Femur (tissue), 1 donor: ENCODE data around the gene CRYGB.

ENCODE experiments used
- DNase-seq: peaks from one replicate; pipeline ENCODE4 v3.0.0-alpha.2; 2017

Gene CRYGB, protein sequence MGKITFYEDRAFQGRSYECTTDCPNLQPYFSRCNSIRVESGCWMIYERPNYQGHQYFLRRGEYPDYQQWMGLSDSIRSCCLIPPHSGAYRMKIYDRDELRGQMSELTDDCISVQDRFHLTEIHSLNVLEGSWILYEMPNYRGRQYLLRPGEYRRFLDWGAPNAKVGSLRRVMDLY

DNA sequence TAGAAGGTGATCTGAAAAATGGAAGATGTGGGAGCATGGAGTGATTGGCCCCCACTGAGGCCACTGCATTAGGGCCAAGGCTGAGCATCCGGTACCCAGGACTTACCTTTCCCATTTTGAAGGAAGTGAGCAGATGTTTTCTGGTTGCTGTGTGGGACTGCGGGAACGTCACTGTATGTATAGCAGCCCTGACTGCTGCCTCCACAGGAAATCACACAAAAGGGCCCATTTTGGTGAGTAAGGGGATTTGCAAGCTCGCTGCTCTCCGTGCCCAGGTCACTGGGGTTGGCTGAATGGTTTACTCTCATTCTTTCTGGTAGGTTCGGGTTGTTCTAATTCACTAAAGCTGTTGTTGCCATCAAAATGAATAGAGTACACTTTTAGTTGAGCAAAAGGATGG is at the start of gene CRYGB:
CRYGB (minus strand) TSS at position 153 of the 400 bp plus-strand sequence; CDS start at position 115, 38 bp downstream.
- DNase-seq = no peak

DNA sequence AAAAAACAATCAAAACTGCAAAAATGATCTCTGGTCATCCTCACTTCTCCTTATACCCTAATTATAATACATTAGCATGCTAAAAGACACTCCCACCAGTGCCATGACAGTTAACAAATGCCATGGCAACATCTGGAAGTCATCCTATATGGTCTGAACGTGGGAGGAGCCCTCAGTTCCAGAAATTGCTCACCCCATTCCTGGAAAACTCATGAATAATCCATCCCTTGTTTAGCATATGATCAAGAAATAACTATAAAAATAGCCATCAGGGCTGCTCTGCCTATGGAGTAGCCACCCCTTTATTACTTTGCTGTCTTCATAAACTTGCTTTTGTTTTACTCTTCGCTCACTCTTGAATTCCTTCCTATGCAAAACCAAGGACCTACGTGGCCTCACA is 49.6 kb upstream of the CRYGB start:
- DNase-seq = no peak

GRCh38 chr2:208192611-208193236 is 46.8 kb upstream of the CRYGB start:
- DNase-seq = no peak

DNA sequence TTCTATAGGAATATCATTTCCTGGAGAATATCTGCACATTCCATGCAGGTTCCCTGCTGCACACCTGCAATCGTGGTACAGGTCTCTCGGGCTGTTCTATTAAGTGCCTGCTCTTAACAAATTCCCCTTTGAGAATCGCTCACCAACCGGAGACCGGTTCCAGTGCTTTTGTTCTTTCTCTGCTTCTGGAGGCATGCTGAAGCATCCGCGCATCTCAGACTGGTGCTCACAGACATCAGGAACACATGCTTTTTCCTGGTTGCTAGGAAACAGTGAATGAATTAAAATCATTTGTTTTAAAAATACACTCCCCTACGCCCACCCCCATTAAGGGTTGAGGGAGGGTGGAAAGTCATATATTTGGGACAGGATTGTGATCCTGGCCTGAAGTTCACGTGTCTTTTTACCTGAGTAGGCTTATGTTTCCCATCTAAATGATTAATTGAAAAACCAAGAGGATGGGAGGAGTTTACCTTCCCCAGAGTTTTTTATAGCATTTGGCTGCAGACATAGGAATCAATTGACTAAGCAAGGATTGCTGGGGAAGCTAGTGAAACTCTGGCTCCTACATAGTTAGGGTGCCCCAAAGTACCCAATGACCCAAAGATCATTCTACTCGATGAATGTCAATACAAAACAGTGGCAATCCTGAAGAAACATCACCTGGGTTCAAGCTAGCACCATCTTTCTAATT is 44.0 kb upstream of the CRYGB start, which contains the start of gene C2orf80:
C2orf80 (minus strand) TSS at position 221 of the 694 bp plus-strand sequence. CDS start 3,044 bp downstream, outside the sequence.
- no peak for DNase-seq

DNA sequence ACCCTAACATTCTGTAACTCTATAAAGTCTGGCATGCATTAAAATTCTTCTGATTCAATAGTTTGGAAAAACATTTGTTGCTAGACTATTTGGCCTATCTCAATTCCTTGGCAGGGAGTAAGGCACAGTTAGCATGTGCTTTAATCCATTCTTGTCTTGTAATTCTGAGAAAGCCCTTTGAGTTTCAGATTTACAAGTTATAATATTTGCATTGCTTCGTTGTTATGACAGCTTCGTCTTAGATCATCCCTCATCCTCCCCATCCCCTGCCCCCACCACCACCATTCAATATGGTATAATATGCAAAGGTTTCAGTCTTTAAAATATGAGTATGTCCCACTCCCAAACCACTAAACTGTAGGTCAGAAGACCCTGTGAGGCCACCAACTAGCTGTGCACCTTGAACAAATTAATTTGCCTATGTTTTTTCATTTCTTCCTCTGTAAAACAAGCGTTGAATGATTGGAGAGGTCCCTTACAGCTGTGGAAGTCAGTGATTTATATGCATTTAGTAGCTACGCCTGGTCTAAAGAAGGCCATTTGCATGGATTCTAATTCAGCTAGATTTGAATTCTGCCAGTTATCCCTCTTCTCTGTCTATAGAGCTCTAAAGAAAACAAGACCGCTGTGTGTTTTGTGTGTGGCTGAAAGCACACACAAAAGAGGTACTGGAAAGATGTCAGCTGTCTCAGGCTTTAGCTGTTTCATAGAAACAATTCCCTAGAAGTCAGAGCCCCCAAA is 43.3 kb upstream of the CRYGB start:
- no peak for DNase-seq

- no peak for DNase-seq
Observed at GRCh38 chr2:208186893-208187292, 40.9 kb upstream of the CRYGB start.

- DNase-seq = no peak
Observed at GRCh38 chr2:208186465-208186864, 40.5 kb upstream of the CRYGB start.

- DNase-seq = no peak
Observed at GRCh38 chr2:208183972-208184705, 38.2 kb upstream of the CRYGB start.

DNA sequence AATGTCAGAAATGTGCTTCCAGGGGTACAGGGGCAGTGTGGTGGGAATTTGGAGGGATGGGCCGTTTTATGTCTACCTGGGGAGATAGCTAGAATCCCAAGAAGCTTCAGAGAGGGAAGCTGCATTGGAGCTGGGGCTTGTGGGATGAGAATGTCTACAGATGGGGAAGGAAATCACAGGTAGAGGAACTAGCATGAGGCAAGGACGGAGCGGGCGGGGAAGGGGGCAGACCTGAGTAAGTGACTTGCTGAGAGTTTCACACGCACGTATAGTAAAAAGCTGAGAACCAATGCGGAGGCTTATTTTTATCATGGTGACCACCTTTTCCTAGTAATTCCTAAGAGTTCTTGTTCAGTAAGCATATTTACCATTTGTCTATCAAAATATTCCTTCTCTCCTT is 37.6 kb upstream of the CRYGB start:
- no peak for DNase-seq

GRCh38 chr2:208182835-208183234 is 36.9 kb upstream of the CRYGB start:
- no peak for DNase-seq

- DNase-seq = no peak
Observed at GRCh38 chr2:208179028-208179609, 33.2 kb upstream of the CRYGB start.

- no peak for DNase-seq
Observed at GRCh38 chr2:208175840-208176153, 29.8 kb upstream of the CRYGB start.

DNA sequence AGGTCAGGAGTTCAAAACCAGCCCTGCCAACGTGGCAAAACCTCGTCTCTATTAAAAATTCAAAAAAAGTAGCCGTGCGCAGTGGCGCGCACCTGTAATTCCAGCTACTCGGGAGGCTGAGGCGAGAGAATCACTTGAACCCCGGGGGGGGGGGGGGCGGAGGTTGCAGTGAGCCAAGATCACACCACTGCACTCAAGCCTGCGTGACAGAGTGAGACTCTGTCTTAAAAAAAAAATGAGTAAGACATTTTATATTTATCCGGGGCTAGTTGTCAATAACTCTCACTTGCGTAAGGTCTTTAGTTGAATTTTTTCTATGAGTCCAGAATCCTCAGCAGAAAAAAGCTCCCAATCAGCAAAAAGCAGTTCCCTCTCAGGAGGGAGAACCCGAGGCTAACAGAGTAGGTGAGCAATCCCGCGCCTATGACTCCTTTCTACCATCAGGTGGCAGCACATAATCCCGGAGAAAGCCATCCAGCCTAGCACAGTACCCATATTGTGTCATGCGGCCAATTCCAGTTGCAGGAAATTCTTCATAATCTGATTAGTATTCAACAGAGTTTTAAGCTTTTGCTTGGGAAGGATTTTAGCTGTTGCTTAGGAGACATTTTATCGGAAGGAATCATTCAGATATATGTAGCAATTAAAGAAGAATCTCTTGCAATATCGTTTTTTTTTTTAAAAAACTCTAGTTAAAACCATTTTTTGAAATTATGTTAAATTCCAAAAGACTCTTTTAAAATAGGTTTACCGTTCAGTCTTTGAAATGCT is 29.3 kb upstream of the CRYGB start:
- DNase-seq = peak; percentile 82

GRCh38 chr2:208174144-208174543 is 28.2 kb upstream of the CRYGB start:
- no peak for DNase-seq

DNA sequence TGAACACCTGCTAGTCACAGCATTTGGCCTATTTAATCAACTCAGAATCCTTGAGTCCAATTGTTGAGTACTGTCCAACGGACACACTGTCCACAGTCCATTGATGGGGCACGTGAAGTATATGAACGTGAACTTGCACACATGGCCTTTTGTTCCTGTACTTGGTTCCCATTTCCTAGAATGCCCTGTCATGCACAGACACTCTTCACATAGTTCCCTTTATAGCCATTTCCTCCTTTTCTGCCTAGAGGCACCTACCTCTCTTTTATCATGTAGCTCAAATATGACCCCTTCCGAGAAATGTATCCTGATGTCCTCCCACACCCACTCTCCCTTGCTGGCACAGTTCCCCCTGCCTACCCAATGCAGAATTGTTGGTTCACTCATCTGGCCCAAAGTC is 26.2 kb upstream of the CRYGB start:
- no peak for DNase-seq

DNA sequence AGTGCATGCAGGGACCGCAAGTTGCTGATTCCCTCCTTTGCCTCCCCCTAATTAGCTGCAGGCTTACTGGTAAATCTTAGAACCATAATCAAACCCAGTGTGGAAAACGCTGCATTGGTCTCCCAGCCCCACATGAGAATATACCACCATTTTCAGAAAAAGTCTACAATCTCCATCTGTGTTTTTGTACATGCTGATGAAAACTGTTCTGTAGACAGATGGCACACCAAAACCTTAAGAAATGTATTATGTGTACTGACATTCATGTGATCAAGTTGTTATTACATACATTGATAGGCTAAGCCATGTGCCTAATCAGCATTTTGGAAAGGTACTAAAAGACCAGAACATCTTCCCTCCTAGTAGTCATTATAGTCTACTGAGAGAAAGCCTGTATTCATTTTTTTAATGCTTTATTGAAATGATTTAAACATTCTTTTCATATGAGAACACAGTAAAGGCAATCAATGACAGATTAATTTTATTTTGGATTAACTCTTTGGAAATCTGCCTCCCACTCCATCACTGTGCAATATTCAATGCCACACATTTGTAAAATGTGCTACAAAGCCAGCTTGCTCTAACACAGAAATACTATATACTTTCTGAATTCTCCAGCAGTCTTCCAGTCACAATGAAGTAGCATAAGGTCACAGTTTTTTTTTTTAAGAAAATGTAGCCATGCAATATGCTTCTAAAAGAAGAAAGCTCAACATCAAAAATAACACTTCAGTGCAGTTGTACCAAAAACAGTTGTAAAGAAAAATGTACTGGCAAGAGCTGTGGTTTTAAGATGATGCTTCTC is 19.2 kb upstream of the CRYGB start:
- no peak for DNase-seq

DNA sequence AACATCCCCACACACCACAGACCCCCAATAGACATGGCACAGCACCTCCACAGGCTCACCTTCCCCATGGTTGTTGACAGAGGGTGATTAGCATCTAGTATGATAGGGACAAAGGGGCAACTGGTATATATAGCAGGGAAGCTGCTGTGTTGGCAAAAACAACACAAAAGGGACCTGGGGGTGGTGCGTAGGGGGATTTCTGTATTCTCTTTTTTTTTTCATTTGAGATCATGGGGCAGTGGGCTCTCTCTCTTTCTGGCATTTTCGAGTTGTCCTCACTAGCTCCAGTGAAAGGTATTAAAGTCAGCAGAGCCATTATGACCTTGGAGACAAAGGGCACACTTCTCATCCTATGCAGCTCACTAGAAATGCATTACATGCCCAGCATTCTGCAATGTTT is 17.5 kb upstream of the CRYGB start, which contains the start of gene CRYGA:
CRYGA (minus strand) TSS at position 101 of the 400 bp plus-strand sequence; CDS start at position 68, 33 bp downstream.
- no peak for DNase-seq

DNA sequence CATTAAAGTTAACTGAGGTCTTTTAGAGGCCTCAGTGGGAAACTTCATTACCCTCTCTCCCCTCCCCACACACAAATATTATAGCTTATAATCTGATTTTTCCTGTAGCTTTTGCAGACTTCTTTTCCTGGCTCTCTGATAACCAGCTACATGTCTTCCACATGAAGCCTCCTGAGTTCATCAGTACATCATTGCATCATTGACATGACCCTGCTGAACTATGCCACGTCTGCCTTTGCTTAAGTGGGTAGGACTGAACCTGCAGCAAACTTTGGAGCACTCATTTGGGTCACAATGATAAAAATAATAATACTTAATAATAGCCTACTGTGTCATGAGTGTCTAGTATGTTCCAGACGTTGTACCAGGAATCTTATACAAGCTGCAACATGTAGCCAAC is 10.5 kb upstream of the CRYGB start:
- DNase-seq = no peak

DNA sequence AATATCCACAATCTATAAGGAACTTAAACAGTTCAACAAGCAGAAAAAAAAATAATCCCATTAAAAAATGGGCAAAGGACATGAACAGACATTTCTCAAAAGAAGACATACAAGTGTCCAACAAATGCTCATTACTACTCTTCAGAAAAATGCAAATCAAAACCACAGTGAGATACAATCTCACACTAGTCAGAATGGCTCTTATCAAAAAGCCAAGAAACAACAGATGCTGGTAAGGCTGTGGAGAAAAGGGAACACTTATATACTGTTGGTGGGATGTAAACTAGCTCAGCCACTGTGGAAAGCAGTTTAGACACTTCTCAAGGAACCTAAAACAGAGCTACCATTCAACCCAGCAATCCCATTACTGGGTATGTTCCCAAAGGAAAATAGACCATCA is 7.2 kb upstream of the CRYGB start:
- no peak for DNase-seq

- no peak for DNase-seq
Observed at GRCh38 chr2:208150956-208151355, 5.0 kb upstream of the CRYGB start.

DNA sequence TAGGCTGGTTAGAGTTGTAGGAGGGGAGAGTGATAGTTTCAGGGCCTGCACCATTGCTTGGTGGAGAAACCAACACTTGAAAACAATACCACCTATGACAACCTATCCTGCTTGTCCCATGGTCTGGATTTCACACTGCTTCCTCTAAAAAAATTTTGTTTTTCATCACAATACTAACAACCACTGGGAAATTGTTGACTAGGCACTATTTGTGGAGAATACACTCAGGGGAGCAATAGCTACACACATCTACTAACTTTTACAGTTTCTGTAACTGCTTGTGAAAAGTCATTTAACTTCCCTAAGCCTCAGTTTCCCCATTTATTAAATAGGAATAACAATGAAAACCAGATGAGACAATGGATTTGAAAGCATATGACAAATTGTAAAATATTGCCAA is 4.1 kb upstream of the CRYGB start:
- DNase-seq = no peak
